Stimulated activated CD4-positive, alpha-beta T cell treated with anti-CD3 and anti-CD28 coated beads, TNF-alpha, amount 100 ng/mL, for 24 hours (primary cell): Measurements from ENCODE around the gene FKRP.
A peak's percentile ranks its signal among the peaks of the same experiment; 100 is the strongest.

Experiments
- DNase-seq, 3 experiments: peaks; one replicate each; pipeline ENCODE4 v3.0.0-alpha.2; 2020; ENCODE audit warnings: low read depth in 3 of 3

Gene FKRP

GRCh38 chr19:46732172-46732938 is 13.5 kb upstream of the FKRP start:
- no peak for DNase-seq

GRCh38 chr19:46732966-46733689 is 12.7 kb upstream of the FKRP start:
- no peak for DNase-seq

GRCh38 chr19:46733690-46734292 is 12.1 kb upstream of the FKRP start:
- DNase-seq: no peak

- no peak for DNase-seq
These were observed 9.1 kb upstream of the FKRP start for GRCh38 chr19:46736531-46737297.

- DNase-seq: no peak
These were observed 8.6 kb upstream of the FKRP start for GRCh38 chr19:46737298-46737654.

GRCh38 chr19:46737761-46738171 is 8.1 kb upstream of the FKRP start:
- no peak for DNase-seq

- DNase-seq: no peak
These were observed 6.5 kb upstream of the FKRP start for GRCh38 chr19:46739290-46739771.

GRCh38 chr19:46741447-46741846 is 4.4 kb upstream of the FKRP start:
- no peak for DNase-seq

- DNase-seq: no peak
These were observed 2.9 kb upstream of the FKRP start for GRCh38 chr19:46742926-46743480.

- DNase-seq: no peak
These were observed 1.7 kb upstream of the FKRP start for GRCh38 chr19:46744005-46744691.

GRCh38 chr19:46745030-46745429 is 827 bp upstream of the FKRP start:
- DNase-seq: no peak

- DNase-seq: peak in 2 of 3 experiments; percentile 33 to 48
These were observed 612 bp downstream of the FKRP start, which contains the start of gene STRN4 for GRCh38 chr19:46746281-46747057. STRN4 (minus strand) TSS chr19:46746450; CDS start chr19:46746430, 20 bp downstream.

- peak; percentile 62 to 75 (median 65) for DNase-seq
These were observed 2.7 kb downstream of the FKRP start for GRCh38 chr19:46748325-46749109.

GRCh38 chr19:46753420-46754155 is 7.7 kb downstream of the FKRP start:
- peak in 1 of 3 experiments; percentile 57 for DNase-seq

- DNase-seq: no peak
These were observed 9.4 kb downstream of the FKRP start for GRCh38 chr19:46755077-46755852.

GRCh38 chr19:46755853-46756543 is 10.1 kb downstream of the FKRP start:
- DNase-seq: no peak

GRCh38 chr19:46756544-46756888 is 10.7 kb downstream of the FKRP start:
- no peak for DNase-seq
